Measurements from ENCODE around the gene PCNT.

PCNT gene

GRCh38 chr21:46404306-46404705 lies 80.3 kb downstream of the PCNT start:
- no peaks in the 10 kb centered on the region for H3K27me3 ChIP-seq (ENCODE audit: control insufficient read depth, insufficient read depth, low read length)
- H3K36me3 ChIP-seq (ENCODE audit: insufficient read depth, low read length), result peaks cover 42% of the 10 kb centered on the region
- no peak overlapping the region for H3K4me3 ChIP-seq (ENCODE audit: low read length)
- H3K4me2 ChIP-seq (ENCODE audit: low read length), result no peak overlapping the region
- no peaks in the 10 kb centered on the region for H3K9me3 ChIP-seq (replicated peaks; ENCODE audit: low read length)
- H3K4me1 ChIP-seq (ENCODE audit: control insufficient read depth, insufficient read depth, low read length), result no peaks in the 10 kb centered on the region
- no peak overlapping the region for H3K9ac ChIP-seq (ENCODE audit: low read depth, low read length)

DNA sequence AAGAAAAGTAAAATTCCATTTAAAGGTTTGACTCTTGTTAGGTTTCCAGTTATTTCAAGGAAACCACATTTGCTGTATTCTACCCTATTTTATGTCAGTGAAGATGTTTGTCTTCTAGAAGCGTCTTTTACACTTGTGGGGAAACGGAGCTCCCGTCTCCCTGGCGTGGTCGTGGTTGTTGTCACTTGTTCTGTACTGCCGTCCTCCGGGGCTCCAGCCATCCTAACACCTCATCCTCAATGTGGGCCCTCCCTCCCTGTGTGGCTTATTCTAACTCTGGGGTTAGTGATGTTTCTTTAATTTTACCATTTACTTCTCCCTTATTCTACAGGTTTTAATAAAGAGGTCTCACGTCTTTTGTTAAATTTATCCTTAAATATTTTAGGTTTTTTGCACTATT lies 82.0 kb downstream of the PCNT start:
- Histone ChIP-seq H3K4me2 (ENCODE audit: low read length) (no peak overlapping the region), H3K27me3 (ENCODE audit: control insufficient read depth, insufficient read depth, low read length) (no peaks in the 10 kb centered on the region), H3K9me3 (replicated peaks; ENCODE audit: low read length) (no peaks in the 10 kb centered on the region), H3K9ac (ENCODE audit: low read depth, low read length) (no peak overlapping the region), H3K4me1 (ENCODE audit: control insufficient read depth, insufficient read depth, low read length) (no peaks in the 10 kb centered on the region), H3K4me3 (ENCODE audit: low read length) (no peak overlapping the region), H3K36me3 (ENCODE audit: insufficient read depth, low read length) (peaks cover 39% of the 10 kb centered on the region)

DNA sequence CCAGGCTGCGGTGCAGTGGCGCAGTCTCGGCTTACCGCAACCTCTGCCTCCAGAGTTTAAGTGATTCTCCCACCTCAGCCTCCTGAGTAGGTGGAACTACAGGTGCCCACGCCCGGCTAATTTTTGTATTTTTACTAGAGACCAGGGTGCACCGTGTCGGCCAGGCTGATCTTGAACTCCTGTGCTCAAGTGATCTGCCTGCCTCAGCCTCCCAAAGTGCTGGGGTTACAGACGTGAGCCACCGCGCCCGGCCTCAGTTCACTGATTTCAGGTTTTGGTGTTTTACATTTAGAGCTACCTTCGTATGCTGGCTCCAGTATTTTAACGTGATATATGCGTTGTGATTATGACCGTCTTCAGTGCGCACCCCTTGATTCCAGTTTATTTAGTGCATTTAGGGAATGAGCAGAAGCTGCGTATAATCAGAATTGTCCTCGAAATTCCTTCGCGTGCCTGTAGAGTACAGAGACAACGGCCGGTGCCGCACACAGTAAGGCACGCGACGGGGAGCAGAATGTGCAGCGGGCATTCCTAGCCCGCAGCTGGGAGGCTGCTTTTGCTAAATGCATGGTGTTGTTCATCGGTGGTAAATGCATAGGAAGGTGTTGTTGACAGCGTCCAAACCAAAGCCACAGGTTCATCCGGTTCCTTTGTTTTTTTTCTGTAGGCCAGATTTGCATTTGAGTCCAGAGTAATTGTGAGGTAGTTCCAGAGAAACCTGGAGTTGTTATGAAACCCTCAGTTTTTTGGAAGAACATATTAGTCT lies 85.9 kb downstream of the PCNT start:
- Histone ChIP-seq H3K36me3 (ENCODE audit: insufficient read depth, low read length) (peaks cover 30% of the 10 kb centered on the region), H3K9ac (ENCODE audit: low read depth, low read length) (no peak overlapping the region), H3K4me3 (ENCODE audit: low read length) (no peak overlapping the region), H3K4me2 (ENCODE audit: low read length) (no peak overlapping the region), H3K4me1 (ENCODE audit: control insufficient read depth, insufficient read depth, low read length) (no peaks in the 10 kb centered on the region), H3K9me3 (replicated peaks; ENCODE audit: low read length) (no peaks in the 10 kb centered on the region), H3K27me3 (ENCODE audit: control insufficient read depth, insufficient read depth, low read length) (no peaks in the 10 kb centered on the region)

DNA sequence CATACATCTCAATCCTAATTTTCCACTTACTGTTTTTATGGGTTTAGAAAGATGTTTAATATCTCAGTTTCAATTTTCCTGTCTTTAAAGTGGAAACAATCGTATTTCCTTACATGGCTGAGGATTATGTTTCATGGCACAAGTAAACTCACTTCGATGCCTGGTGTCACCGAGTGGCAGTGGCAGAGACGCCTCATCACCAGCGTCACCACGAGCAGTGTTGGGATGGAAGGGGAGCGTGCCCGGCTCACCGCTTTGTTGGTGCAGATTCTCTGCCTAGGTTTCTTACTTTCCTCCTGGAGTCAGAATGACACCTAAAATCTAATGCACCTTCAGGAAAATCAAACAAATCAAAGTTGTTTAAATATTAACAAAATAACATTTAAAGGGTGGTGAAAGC lies 86.6 kb downstream of the PCNT start:
- H3K27me3 ChIP-seq (ENCODE audit: control insufficient read depth, insufficient read depth, low read length), result no peaks in the 10 kb centered on the region
- no peak overlapping the region for H3K9ac ChIP-seq (ENCODE audit: low read depth, low read length)
- no peak overlapping the region for H3K4me3 ChIP-seq (ENCODE audit: low read length)
- no peaks in the 10 kb centered on the region for H3K9me3 ChIP-seq (replicated peaks; ENCODE audit: low read length)
- H3K36me3 ChIP-seq (ENCODE audit: insufficient read depth, low read length), result peaks cover 28% of the 10 kb centered on the region
- H3K4me2 ChIP-seq (ENCODE audit: low read length), result no peak overlapping the region
- no peaks in the 10 kb centered on the region for H3K4me1 ChIP-seq (ENCODE audit: control insufficient read depth, insufficient read depth, low read length)

DNA sequence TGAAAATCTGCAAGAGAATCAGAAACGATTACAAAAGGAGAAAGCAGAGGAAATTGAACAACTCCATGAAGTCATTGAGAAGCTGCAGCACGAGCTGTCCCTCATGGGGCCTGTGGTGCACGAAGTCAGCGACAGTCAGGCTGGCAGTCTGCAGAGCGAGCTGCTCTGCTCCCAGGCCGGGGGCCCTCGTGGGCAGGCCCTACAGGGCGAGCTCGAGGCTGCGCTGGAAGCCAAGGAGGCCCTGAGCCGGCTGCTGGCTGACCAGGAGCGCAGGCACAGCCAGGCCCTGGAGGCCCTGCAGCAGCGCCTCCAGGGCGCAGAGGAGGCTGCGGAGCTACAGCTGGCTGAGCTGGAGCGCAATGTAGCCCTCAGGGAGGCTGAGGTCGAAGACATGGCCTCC lies 87.3 kb downstream of the PCNT start:
- H3K9ac ChIP-seq (ENCODE audit: low read depth, low read length), result no peak overlapping the region
- H3K4me3 ChIP-seq (ENCODE audit: low read length), result no peak overlapping the region
- H3K4me1 ChIP-seq (ENCODE audit: control insufficient read depth, insufficient read depth, low read length), result no peaks in the 10 kb centered on the region
- H3K36me3 ChIP-seq (ENCODE audit: insufficient read depth, low read length), result peaks cover 35% of the 10 kb centered on the region
- H3K27me3 ChIP-seq (ENCODE audit: control insufficient read depth, insufficient read depth, low read length), result no peaks in the 10 kb centered on the region
- H3K9me3 ChIP-seq (replicated peaks; ENCODE audit: low read length), result no peaks in the 10 kb centered on the region
- H3K4me2 ChIP-seq (ENCODE audit: low read length), result no peak overlapping the region

- H3K9me3 ChIP-seq (replicated peaks; ENCODE audit: low read length), result no peaks in the 10 kb centered on the region
- no peak overlapping the region for H3K9ac ChIP-seq (ENCODE audit: low read depth, low read length)
- no peaks in the 10 kb centered on the region for H3K27me3 ChIP-seq (ENCODE audit: control insufficient read depth, insufficient read depth, low read length)
- peaks cover 40% of the 10 kb centered on the region for H3K36me3 ChIP-seq (ENCODE audit: insufficient read depth, low read length)
- no peak overlapping the region for H3K4me3 ChIP-seq (ENCODE audit: low read length)
- no peaks in the 10 kb centered on the region for H3K4me1 ChIP-seq (ENCODE audit: control insufficient read depth, insufficient read depth, low read length)
- H3K4me2 ChIP-seq (ENCODE audit: low read length), result no peak overlapping the region
These were observed 87.7 kb downstream of the PCNT start for GRCh38 chr21:46411691-46412090.

DNA sequence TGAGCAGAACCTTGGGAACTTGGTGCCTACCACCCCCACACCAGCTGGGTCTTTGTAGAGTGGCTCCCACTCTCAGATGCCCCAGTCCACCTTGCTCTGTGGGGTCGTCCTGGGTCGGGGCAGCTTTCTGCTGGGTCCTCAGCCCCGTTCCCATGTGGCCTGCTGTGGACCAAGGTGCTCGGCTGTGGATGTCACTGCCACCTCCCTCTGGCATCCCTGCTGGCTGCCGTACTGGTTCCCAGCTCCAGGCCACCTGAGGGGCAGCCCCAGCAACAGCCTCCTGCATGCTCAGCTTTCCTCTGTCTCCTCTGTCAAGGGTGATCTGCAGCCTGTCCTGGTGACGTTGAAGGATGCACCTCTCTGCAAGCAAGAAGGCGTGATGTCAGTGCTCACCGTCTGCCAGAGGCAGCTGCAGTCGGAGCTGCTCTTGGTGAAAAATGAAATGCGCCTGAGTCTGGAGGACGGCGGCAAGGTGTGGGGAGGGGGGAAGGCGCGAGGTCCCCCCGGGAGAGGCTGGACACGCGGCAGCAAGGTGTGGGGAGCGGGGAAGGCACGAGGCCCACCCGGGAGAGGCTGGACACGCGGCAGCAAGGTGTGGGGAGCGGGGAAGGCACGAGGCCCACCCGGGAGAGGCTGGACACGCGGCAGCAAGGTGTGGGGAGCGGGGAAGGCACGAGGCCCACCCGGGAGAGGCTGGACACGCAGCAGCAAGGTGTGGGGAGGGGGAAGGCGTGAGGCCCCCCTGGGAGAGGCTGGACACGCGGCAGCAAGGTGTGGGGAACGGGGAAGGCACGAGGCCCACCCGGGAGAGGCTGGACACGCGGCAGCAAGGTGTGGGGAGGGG lies 88.8 kb downstream of the PCNT start:
- H3K4me2 ChIP-seq (ENCODE audit: low read length), result no peak overlapping the region
- H3K9me3 ChIP-seq (replicated peaks; ENCODE audit: low read length), result no peaks in the 10 kb centered on the region
- no peaks in the 10 kb centered on the region for H3K27me3 ChIP-seq (ENCODE audit: control insufficient read depth, insufficient read depth, low read length)
- H3K4me1 ChIP-seq (ENCODE audit: control insufficient read depth, insufficient read depth, low read length), result no peaks in the 10 kb centered on the region
- peaks cover 42% of the 10 kb centered on the region for H3K36me3 ChIP-seq (ENCODE audit: insufficient read depth, low read length)
- H3K9ac ChIP-seq (ENCODE audit: low read depth, low read length), result no peak overlapping the region
- H3K4me3 ChIP-seq (ENCODE audit: low read length), result no peak overlapping the region

- H3K4me3 ChIP-seq (ENCODE audit: low read length), result no peak overlapping the region
- H3K9me3 ChIP-seq (replicated peaks; ENCODE audit: low read length), result no peaks in the 10 kb centered on the region
- no peaks in the 10 kb centered on the region for H3K27me3 ChIP-seq (ENCODE audit: control insufficient read depth, insufficient read depth, low read length)
- H3K9ac ChIP-seq (ENCODE audit: low read depth, low read length), result no peak overlapping the region
- H3K36me3 ChIP-seq (ENCODE audit: insufficient read depth, low read length), result peaks cover 40% of the 10 kb centered on the region
- no peak overlapping the region for H3K4me2 ChIP-seq (ENCODE audit: low read length)
- H3K4me1 ChIP-seq (ENCODE audit: control insufficient read depth, insufficient read depth, low read length), result no peaks in the 10 kb centered on the region
These were observed 89.4 kb downstream of the PCNT start for GRCh38 chr21:46413365-46413696.

GRCh38 chr21:46414965-46415275 lies 91.0 kb downstream of the PCNT start:
- no peak overlapping the region for H3K4me2 ChIP-seq (ENCODE audit: low read length)
- H3K4me1 ChIP-seq (ENCODE audit: control insufficient read depth, insufficient read depth, low read length), result no peaks in the 10 kb centered on the region
- no peaks in the 10 kb centered on the region for H3K9me3 ChIP-seq (replicated peaks; ENCODE audit: low read length)
- H3K9ac ChIP-seq (ENCODE audit: low read depth, low read length), result no peak overlapping the region
- H3K4me3 ChIP-seq (ENCODE audit: low read length), result no peak overlapping the region
- H3K27me3 ChIP-seq (ENCODE audit: control insufficient read depth, insufficient read depth, low read length), result no peaks in the 10 kb centered on the region
- H3K36me3 ChIP-seq (ENCODE audit: insufficient read depth, low read length), result peaks cover 48% of the 10 kb centered on the region

GRCh38 chr21:46416551-46416950 lies 92.6 kb downstream of the PCNT start:
- no peak overlapping the region for H3K9ac ChIP-seq (ENCODE audit: low read depth, low read length)
- H3K36me3 ChIP-seq (ENCODE audit: insufficient read depth, low read length), result peaks cover 52% of the 10 kb centered on the region

DNA sequence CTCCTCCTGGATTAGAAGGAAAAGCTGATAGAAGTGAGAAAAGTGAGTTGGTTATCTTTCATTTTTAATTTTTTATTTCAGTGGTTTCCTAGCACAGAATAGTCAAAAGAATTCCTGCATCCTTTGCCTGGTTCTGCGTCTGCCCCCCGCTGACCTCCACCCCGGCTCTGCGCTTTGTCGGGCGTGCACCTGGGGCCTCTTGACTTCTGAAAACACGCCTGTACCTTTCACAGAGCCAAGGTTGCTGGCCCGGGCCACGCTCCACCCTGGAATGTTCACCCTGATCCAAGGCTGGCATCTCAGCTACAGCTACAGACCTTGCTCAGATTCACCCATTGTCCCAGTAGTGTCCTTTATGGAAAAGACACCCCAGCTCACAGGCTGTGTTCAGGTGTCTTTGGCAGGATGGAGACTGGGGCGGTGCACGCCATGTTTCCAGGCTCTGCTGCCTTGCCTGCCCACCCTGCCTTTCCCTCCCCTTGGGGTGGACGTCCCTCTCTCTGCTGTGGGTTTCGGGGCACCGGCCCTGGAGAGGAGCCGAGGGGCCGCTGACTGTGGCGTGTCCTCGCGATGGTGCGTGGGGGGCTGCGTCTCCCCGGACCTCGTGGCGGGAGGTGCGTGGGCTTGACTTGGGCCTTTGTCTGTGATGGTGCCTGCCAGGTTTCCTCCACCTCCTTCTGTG lies 94.5 kb downstream of the PCNT start:
- Histone ChIP-seq H3K9ac (ENCODE audit: low read depth, low read length) (no peak overlapping the region), H3K4me2 (ENCODE audit: low read length) (no peak overlapping the region), H3K4me1 (ENCODE audit: control insufficient read depth, insufficient read depth, low read length) (no peaks in the 10 kb centered on the region), H3K9me3 (replicated peaks; ENCODE audit: low read length) (no peaks in the 10 kb centered on the region), H3K4me3 (ENCODE audit: low read length) (no peak overlapping the region), H3K36me3 (ENCODE audit: insufficient read depth, low read length) (peaks cover 55% of the 10 kb centered on the region), H3K27me3 (ENCODE audit: control insufficient read depth, insufficient read depth, low read length) (no peaks in the 10 kb centered on the region)

More at GRCh38 chr21:46416551-46416950, 92.6 kb downstream of the PCNT start:
- Histone ChIP-seq H3K9me3 (replicated peaks; ENCODE audit: low read length) (no peaks in the 10 kb centered on the region), H3K4me1 (ENCODE audit: control insufficient read depth, insufficient read depth, low read length) (no peaks in the 10 kb centered on the region), H3K4me3 (ENCODE audit: low read length) (no peak overlapping the region), H3K4me2 (ENCODE audit: low read length) (no peak overlapping the region), H3K27me3 (ENCODE audit: control insufficient read depth, insufficient read depth, low read length) (no peaks in the 10 kb centered on the region)

Data from skeletal muscle satellite cell (primary cell).